A673 (cell line): ENCODE results near the gene ADAM10.

Source experiments
- CTCF ChIP-seq: fragments of 300-800, 200-600 bp; sonication (generic); conservative IDR thresholded peaks from 2 replicates; pipeline ENCODE4 v1.5.1; 2017; ENCODE audit warnings: low read depth, mild to moderate bottlenecking, antibody characterized with exemption, low read length, moderate library complexity, mixed read lengths
- EZH2 ChIP-seq: fragments of 200-600 bp; sonication (generic); IDR thresholded peaks from 2 replicates; pipeline ENCODE4 v1.6.1; 2017; ENCODE audit warnings: borderline replicate concordance, low read depth, mild to moderate bottlenecking, mixed read lengths, antibody characterized with exemption, low read length; ENCODE audit not compliant: poor library complexity, severe bottlenecking

- TF ChIP-seq CTCF: no peak
- no peak for TF ChIP-seq EZH2
Measured at GRCh38 chr15:58582160-58582559, 167.3 kb downstream of the ADAM10 start.
